GM20431 (cell line): ENCODE data around the gene FJX1.
"Not testable (repeated sequence)": the region's sequence is repeated elsewhere in the genome, so short reads cannot be mapped to it uniquely, and the experiment has no call there.

Experiments used
- in situ Hi-C: fragments of 300-500 bp; cut with MseI, MboI; formaldehyde crosslinking; loops from one replicate; pipeline ENCODE4 v1.15.0; 2020; ENCODE audit warnings: low sequenced_read_pairs; ENCODE audit not compliant: unreplicated experiment

FJX1 gene

DNA sequence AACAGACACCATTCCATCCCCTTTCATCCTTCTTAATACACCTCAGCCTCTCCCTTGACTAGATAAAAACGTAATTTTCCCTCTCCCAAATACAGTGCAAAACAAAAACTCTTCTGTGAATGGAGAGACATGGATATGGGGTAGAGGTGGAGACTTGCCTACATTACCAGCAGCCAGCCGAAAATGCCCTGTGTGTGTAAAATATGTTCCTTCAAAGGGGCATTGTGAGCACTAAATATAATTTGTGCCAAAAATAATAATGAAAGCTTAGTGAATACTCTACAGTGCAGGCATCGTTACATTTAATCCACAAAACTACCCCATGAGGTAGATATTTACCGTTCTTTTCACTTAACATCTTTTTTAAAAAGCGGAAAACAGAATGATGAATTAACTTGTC lies 43.3 kb downstream of the FJX1 start:
- in situ Hi-C loops: no loop called here

GRCh38 chr11:35662061-35662648 lies 43.9 kb downstream of the FJX1 start:
- in situ Hi-C loops: no loop called here

DNA sequence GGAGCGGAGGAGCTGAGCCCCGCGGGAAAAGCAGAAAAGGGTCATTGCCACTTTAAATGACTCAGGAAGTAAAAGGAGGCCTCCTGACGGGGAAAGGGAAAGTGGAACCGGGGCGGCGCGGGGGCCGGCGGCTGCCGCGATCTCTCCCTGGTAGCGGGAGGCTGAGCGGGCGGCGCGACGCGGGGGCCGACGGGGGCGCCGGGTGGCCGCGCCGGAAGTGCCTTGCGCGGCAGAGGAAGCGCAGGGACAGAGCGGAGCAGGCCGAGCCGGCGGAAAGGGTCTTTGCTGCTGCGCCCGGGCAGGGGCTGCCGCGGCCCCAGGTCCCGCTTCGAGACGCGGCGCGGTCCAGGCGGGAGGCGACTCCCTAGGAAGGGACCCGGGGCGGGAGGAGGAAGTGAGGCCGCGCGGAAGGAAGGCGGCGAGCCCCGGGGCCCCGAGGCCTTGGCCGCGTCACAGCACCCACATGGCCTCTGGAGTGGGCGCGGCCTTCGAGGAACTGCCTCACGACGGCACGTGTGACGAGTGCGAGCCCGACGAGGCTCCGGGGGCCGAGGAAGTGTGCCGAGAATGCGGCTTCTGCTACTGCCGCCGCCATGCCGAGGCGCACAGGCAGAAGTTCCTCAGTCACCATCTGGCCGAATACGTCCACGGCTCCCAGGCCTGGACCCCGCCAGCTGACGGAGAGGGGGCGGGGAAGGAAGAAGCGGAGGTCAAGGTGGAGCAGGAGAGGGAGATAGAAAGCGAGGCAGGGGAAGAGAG lies 44.6 kb downstream of the FJX1 start, which contains the start of gene TRIM44:
TSS of gene TRIM44 (plus strand) at position 127 of the 759 bp plus-strand sequence. CDS start at position 464, 337 bp downstream.
- in situ Hi-C loops: no loop called here

GRCh38 chr11:35663408-35663702 lies 45.1 kb downstream of the FJX1 start:
- in situ Hi-C loops: no loop called here

DNA sequence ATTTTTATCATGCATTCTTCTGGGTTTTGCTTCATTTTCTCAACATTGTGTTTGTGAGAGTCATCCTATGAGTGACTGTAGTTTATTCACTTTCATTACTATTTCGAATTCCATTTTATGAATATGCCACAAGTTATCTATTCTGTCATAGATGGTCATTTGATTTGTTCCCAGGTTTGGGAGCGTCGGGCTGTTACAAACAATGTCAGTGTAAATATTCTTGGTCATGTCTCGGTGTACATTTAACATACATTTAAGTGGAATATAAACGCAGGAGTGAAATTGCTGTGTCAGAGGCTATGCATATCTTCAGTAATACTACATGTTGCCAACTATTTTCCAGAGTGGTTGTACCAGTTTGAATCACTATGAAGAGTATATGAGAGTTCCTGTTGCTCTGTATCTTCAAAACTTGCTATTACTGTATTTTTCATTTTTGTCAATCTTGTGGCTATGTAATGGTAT lies 46.7 kb downstream of the FJX1 start:
- in situ Hi-C loops: no loop called here

GRCh38 chr11:35667257-35667656 lies 49.0 kb downstream of the FJX1 start:
- in situ Hi-C loops: no loop called here

GRCh38 chr11:35668350-35668749 lies 50.1 kb downstream of the FJX1 start:
- in situ Hi-C loops: not testable (repeated sequence)
